HCT116 (cell line): ENCODE measurements around the gene CHST11.

Experiments used
- EZH2 ChIP-seq: fragments of 200-600 bp; sonication (generic); IDR thresholded peaks from 2 replicates; pipeline ENCODE4 v1.6.1; 2017; ENCODE audit warnings: antibody characterized with exemption, mixed run types
- SIN3A ChIP-seq: IDR thresholded peaks from 2 replicates; pipeline ENCODE4 v1.6.1; 2012; ENCODE audit warnings: low read depth
- SRF ChIP-seq: IDR thresholded peaks from 2 replicates; pipeline ENCODE4 v1.6.1; 2012; ENCODE audit warnings: low read depth
- TF ChIP-seq, protein P1 (sequence below), 3 experiments: fragments of 200-600 bp in 1 of 3; sonication (generic) in 1 of 3; IDR thresholded peaks in 2 of 3; conservative IDR thresholded peaks in 1 of 3; 2 replicates each; pipeline ENCODE4 v1.5.1; 2012 to 2017; ENCODE audit warnings: low read depth in 2 of 3, low read length in 2 of 3, antibody characterized with exemption in 1 of 3, borderline replicate concordance in 1 of 3, control low read depth in 1 of 3, mild to moderate bottlenecking in 1 of 3, mixed read lengths in 1 of 3, mixed run types in 1 of 3, moderate library complexity in 1 of 3; ENCODE audit not compliant: insufficient read depth in 1 of 3
- TF ChIP-seq, protein P2 (sequence below): IDR thresholded peaks from 2 replicates; pipeline ENCODE4 v1.6.1; 2012; ENCODE audit warnings: low read depth

DNA sequence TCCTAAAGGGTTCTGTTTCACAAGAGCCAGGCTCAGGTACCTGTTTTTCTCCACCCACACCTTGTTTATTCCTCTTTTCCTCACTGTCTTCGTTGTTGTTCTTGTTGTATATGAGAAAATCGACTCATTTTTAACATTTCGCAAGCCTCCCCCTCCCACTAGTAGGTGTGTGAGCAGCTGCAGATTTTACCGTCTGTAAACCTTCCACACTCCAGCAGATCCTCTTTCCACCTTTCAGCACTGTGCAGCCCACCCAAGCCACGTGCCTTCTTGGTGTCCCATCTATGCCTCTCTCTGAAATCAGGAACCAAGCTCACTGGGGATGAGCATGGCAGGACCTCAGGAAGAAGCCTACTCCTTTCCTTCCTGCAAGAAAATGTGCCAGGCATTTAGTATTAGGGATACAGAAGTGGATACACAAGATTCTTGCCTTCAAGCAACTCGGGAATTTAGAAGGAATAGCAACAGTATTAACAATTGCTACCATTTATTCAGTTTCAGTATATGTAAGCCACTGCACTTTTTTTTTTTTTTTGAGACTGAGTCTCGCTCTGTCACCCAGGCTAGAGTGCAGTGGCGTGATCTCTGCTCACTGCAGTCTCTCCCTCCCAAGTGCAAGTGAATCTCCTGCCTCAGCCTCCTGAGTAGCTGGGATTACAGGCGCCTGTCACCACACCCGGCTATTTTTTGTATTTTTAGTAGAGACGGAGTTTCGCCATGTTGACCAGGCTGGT lies 113.6 kb downstream of the CHST11 start:
- TF ChIP-seq SIN3A = no peak
- TF ChIP-seq EZH2 = no peak
- TF ChIP-seq, protein P1, sequence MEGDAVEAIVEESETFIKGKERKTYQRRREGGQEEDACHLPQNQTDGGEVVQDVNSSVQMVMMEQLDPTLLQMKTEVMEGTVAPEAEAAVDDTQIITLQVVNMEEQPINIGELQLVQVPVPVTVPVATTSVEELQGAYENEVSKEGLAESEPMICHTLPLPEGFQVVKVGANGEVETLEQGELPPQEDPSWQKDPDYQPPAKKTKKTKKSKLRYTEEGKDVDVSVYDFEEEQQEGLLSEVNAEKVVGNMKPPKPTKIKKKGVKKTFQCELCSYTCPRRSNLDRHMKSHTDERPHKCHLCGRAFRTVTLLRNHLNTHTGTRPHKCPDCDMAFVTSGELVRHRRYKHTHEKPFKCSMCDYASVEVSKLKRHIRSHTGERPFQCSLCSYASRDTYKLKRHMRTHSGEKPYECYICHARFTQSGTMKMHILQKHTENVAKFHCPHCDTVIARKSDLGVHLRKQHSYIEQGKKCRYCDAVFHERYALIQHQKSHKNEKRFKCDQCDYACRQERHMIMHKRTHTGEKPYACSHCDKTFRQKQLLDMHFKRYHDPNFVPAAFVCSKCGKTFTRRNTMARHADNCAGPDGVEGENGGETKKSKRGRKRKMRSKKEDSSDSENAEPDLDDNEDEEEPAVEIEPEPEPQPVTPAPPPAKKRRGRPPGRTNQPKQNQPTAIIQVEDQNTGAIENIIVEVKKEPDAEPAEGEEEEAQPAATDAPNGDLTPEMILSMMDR (IDR thresholded peaks at IDR 0.05 in 2 of 3, conservative IDR thresholded peaks at IDR 0.05 in 1 of 3; ENCODE audit: borderline replicate concordance in 1 of 3, insufficient read depth in 1 of 3, low read depth in 2 of 3, low read length in 2 of 3) = no peak
- TF ChIP-seq, protein P2, sequence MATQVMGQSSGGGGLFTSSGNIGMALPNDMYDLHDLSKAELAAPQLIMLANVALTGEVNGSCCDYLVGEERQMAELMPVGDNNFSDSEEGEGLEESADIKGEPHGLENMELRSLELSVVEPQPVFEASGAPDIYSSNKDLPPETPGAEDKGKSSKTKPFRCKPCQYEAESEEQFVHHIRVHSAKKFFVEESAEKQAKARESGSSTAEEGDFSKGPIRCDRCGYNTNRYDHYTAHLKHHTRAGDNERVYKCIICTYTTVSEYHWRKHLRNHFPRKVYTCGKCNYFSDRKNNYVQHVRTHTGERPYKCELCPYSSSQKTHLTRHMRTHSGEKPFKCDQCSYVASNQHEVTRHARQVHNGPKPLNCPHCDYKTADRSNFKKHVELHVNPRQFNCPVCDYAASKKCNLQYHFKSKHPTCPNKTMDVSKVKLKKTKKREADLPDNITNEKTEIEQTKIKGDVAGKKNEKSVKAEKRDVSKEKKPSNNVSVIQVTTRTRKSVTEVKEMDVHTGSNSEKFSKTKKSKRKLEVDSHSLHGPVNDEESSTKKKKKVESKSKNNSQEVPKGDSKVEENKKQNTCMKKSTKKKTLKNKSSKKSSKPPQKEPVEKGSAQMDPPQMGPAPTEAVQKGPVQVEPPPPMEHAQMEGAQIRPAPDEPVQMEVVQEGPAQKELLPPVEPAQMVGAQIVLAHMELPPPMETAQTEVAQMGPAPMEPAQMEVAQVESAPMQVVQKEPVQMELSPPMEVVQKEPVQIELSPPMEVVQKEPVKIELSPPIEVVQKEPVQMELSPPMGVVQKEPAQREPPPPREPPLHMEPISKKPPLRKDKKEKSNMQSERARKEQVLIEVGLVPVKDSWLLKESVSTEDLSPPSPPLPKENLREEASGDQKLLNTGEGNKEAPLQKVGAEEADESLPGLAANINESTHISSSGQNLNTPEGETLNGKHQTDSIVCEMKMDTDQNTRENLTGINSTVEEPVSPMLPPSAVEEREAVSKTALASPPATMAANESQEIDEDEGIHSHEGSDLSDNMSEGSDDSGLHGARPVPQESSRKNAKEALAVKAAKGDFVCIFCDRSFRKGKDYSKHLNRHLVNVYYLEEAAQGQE = no peak
- no peak for TF ChIP-seq SRF
